Heart left ventricle (tissue), 13 donors: ENCODE data around the gene ASMTL.

Source experiments
- POLR2A ChIP-seq, 2 donors: fragments of 450-650 bp; IDR thresholded peaks; one replicate each; pipeline ENCODE4 v1.6.1; 2017; ENCODE audit warnings: antibody characterized with exemption in 2 of 2, mild to moderate bottlenecking in 2 of 2, moderate library complexity in 2 of 2
- TF ChIP-seq, protein P1 (sequence below), 12 donors: fragments of 200-600 bp; sonication (generic) in 4 of 12; IDR thresholded peaks; one replicate each; pipeline versions ENCODE4 v1.5.0 to v1.8.0; 2018 to 2022; ENCODE audit warnings: antibody characterized with exemption in 12 of 12, mild to moderate bottlenecking in 5 of 12
- donor health status: ischemic (EF 13 %, LVEDD 7.1; RV severe dilation, severe dysfunction).
- donor health status: DM: no; HTN: yes; CAD: no.
- donor health status: DM: no; HTN: no; CAD: no.
- donor health status: ischemic (EF 25% LVEDD 6.9; RV normal size, moderate dysfunction).
- donor health status: ischemic (EF 25% LVEDD 5.7; RV mildly dilated, moderate dysfunction).
- donor health status: ischemic (EF 35%, LVEDD 5.7; RV mildly dilated, moderate dysfunction).
- donor health status: nonischemic (EF 11% LVEDD 7.7; RV severe dilation, severe dysfunction).
- donor health status: DM: yes; HTN: yes; CAD: no.
- donor health status: PGD.
- donor health status: ischemic (EF 29% LVEDD 5.4; RV normal size, mild dysfunction).
- donor health status: nonischemic (EF 23%, LVEDD 6.1; RV moderate dilation, normal function).

DNA sequence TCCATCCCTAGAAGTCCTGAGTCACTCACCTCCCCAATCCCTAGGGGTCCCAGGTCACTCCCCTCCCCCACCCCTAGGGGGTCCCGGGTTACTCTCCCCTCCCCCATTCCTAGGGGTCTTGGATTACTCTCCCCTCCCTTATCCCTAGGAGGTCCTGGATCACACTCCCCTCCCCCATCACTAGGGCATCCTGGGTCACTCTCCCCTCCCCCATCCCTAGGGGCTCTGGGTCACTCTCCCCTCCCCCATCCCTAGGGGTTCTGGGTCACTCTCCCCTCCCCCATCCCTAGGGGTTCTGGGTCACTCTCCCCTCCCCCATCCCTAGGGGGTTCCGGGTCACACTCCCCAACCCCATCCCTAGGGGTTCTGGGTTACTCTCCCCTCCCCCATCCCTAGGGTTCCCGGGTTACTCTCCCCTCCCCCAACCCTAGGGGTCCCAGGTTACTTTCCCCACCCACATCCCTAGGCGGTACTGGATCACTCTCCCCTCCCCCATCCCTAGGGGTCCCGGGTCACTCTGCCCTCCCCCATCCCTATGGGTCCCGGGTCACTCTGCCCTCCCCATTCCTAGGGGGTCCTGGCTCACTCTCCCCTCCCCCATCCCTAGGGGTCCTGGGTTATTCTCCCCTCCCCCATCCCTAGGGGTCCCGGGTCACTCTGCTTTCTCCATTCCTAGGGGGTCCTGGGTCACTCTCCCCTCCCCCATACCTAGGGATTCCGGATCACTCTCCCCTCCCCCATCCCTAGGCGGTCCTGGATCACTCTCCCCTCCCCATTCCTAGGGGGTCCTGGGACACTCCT lies 2.1 kb downstream of the ASMTL start:
- no peak for TF ChIP-seq POLR2A (IDR thresholded peaks at IDR 0.05)
- TF ChIP-seq, protein P1, sequence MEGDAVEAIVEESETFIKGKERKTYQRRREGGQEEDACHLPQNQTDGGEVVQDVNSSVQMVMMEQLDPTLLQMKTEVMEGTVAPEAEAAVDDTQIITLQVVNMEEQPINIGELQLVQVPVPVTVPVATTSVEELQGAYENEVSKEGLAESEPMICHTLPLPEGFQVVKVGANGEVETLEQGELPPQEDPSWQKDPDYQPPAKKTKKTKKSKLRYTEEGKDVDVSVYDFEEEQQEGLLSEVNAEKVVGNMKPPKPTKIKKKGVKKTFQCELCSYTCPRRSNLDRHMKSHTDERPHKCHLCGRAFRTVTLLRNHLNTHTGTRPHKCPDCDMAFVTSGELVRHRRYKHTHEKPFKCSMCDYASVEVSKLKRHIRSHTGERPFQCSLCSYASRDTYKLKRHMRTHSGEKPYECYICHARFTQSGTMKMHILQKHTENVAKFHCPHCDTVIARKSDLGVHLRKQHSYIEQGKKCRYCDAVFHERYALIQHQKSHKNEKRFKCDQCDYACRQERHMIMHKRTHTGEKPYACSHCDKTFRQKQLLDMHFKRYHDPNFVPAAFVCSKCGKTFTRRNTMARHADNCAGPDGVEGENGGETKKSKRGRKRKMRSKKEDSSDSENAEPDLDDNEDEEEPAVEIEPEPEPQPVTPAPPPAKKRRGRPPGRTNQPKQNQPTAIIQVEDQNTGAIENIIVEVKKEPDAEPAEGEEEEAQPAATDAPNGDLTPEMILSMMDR (IDR thresholded peaks at IDR 0.05), result no peak
